Measurements from ENCODE around the gene PDE10A. TPM values are rescaled to one million over a fixed set of nuclear protein-coding genes. Genes with fewer than 3 reads are reported as not detected.
"Not testable (repeated sequence)": the region's sequence is repeated elsewhere in the genome, so short reads cannot be mapped to it uniquely, and the experiment has no call there.

Gene PDE10A
- total and polyA plus RNA-seq, 2 experiments from 2014 or later, result 2.0 to 7.2 TPM

GRCh38 chr6:165599121-165599520, 63.9 kb downstream of the PDE10A start:
- H3K79me2 ChIP-seq, result no peaks in the 10 kb centered on the region
- no peaks in the 10 kb centered on the region for H3K4me1 ChIP-seq (ENCODE audit: insufficient read depth)
- H3K9me2 ChIP-seq (replicated peaks; ENCODE audit: insufficient read depth), result no peaks in the 10 kb centered on the region
- H3K27ac ChIP-seq, result no peak overlapping the region
- no peak for TF ChIP-seq EZH2phosphoT487 (IDR thresholded peaks at IDR 0.05; ENCODE audit: low read depth, severe bottlenecking, unreplicated experiment)
- no peak for TF ChIP-seq EZH2 (IDR thresholded peaks at IDR 0.05; ENCODE audit: borderline replicate concordance)
- TF ChIP-seq CTCF (IDR thresholded peaks at IDR 0.05; ENCODE audit: poor library complexity), result no peak
- H3K9me3 ChIP-seq (ENCODE audit: low read depth), result no peaks in the 10 kb centered on the region
- H3K4me3 ChIP-seq, result no peak overlapping the region
- WGBS (ENCODE audit: low lambda C conversion rate, missing lambda C conversion rate), result 63% methylated on average over 3 of the region's 3 CpGs
- H3K27me3 ChIP-seq, result no peaks in the 10 kb centered on the region
- H3K4me2 ChIP-seq, result no peak overlapping the region
- no peaks in the 10 kb centered on the region for H4K20me1 ChIP-seq (ENCODE audit: insufficient read depth, poor library complexity, severe bottlenecking)
- no peak for DNase-seq (ENCODE audit: low spot score)
- no peaks in the 10 kb centered on the region for H3K36me3 ChIP-seq (replicated peaks; ENCODE audit: insufficient read depth, low read depth)
- H2AFZ ChIP-seq, result no peak overlapping the region

GRCh38 chr6:165597821-165598220, 65.2 kb downstream of the PDE10A start:
- H2AFZ ChIP-seq, result no peak overlapping the region
- WGBS (ENCODE audit: low lambda C conversion rate, missing lambda C conversion rate), result 81% methylated on average over 3 of the region's 3 CpGs

GRCh38 chr6:165594584-165595333, 68.3 kb downstream of the PDE10A start:
- Histone ChIP-seq H3K4me3 (no peak overlapping the region), H3K9me2 (replicated peaks; ENCODE audit: insufficient read depth) (no peaks in the 10 kb centered on the region), H3K36me3 (replicated peaks; ENCODE audit: insufficient read depth, low read depth) (no peaks in the 10 kb centered on the region), H3K4me2 (no peak overlapping the region), H3K27me3 (no peaks in the 10 kb centered on the region), H3K4me1 (ENCODE audit: insufficient read depth) (no peaks in the 10 kb centered on the region), H3K27ac (no peak overlapping the region), H3K9me3 (ENCODE audit: low read depth) (peaks cover 4% of the 10 kb centered on the region), H4K20me1 (ENCODE audit: insufficient read depth, poor library complexity, severe bottlenecking) (no peaks in the 10 kb centered on the region), H3K79me2 (no peaks in the 10 kb centered on the region), H2AFZ (no peak overlapping the region)
- TF ChIP-seq EZH2 (IDR thresholded peaks at IDR 0.05; ENCODE audit: borderline replicate concordance), result no peak
- TF ChIP-seq EZH2phosphoT487 (IDR thresholded peaks at IDR 0.05; ENCODE audit: low read depth, severe bottlenecking, unreplicated experiment), result no peak
- no peak for TF ChIP-seq CTCF (IDR thresholded peaks at IDR 0.05; ENCODE audit: poor library complexity)
- 74% methylated on average over 7 of the region's 7 CpGs for WGBS (ENCODE audit: low lambda C conversion rate, missing lambda C conversion rate)
- DNase-seq (ENCODE audit: low spot score), result no peak

More at GRCh38 chr6:165597821-165598220, 65.2 kb downstream of the PDE10A start:
- H3K36me3 ChIP-seq (replicated peaks; ENCODE audit: insufficient read depth, low read depth), result no peaks in the 10 kb centered on the region
- no peaks in the 10 kb centered on the region for H3K27me3 ChIP-seq
- no peaks in the 10 kb centered on the region for H3K9me2 ChIP-seq (replicated peaks; ENCODE audit: insufficient read depth)
- no peak overlapping the region for H3K27ac ChIP-seq
- H3K4me2 ChIP-seq, result no peak overlapping the region
- no peaks in the 10 kb centered on the region for H3K79me2 ChIP-seq
- H3K9me3 ChIP-seq (ENCODE audit: low read depth), result no peaks in the 10 kb centered on the region
- no peaks in the 10 kb centered on the region for H4K20me1 ChIP-seq (ENCODE audit: insufficient read depth, poor library complexity, severe bottlenecking)
- no peaks in the 10 kb centered on the region for H3K4me1 ChIP-seq (ENCODE audit: insufficient read depth)
- DNase-seq (ENCODE audit: low spot score), result no peak
- no peak for TF ChIP-seq EZH2phosphoT487 (IDR thresholded peaks at IDR 0.05; ENCODE audit: low read depth, severe bottlenecking, unreplicated experiment)
- no peak for TF ChIP-seq CTCF (IDR thresholded peaks at IDR 0.05; ENCODE audit: poor library complexity)
- no peak for TF ChIP-seq EZH2 (IDR thresholded peaks at IDR 0.05; ENCODE audit: borderline replicate concordance)
- no peak overlapping the region for H3K4me3 ChIP-seq

- not testable (repeated sequence) for H4K20me1 ChIP-seq (ENCODE audit: insufficient read depth, poor library complexity, severe bottlenecking); H3K4me2 ChIP-seq; H3K36me3 ChIP-seq (replicated peaks; ENCODE audit: insufficient read depth, low read depth); H3K4me1 ChIP-seq (ENCODE audit: insufficient read depth); H3K79me2 ChIP-seq; H3K27me3 ChIP-seq; H3K4me3 ChIP-seq; H2AFZ ChIP-seq; H3K9me2 ChIP-seq (replicated peaks; ENCODE audit: insufficient read depth); DNase-seq (ENCODE audit: low spot score); H3K27ac ChIP-seq; H3K9me3 ChIP-seq (ENCODE audit: low read depth)
- WGBS (ENCODE audit: low lambda C conversion rate, missing lambda C conversion rate), result 93% methylated on average over 3 of the region's 4 CpGs
These were observed 70.1 kb downstream of the PDE10A start for GRCh38 chr6:165592947-165593346.
